Colonic mucosa (tissue), 4 donors: ENCODE data around the gene TAS2R1. TPM values are rescaled to one million over a fixed set of nuclear protein-coding genes. Genes with fewer than 3 reads are reported as not detected.

Source experiments
- DNase-seq: peaks from one replicate; pipeline ENCODE4 v3.0.0-alpha.2; 2020
- H3K27ac ChIP-seq: fragments of 200-600 bp; one replicate; pipeline ENCODE4 v1.8.0; 2021
- H3K27me3 ChIP-seq: fragments of 200-600 bp; one replicate; pipeline ENCODE4 v1.8.0; 2021
- H3K36me3 ChIP-seq: fragments of 200-600 bp; one replicate; pipeline ENCODE4 v1.8.0; 2021
- H3K4me1 ChIP-seq: fragments of 200-600 bp; one replicate; pipeline ENCODE4 v1.8.0; 2021; ENCODE audit warnings: mild to moderate bottlenecking
- H3K4me3 ChIP-seq: fragments of 200-600 bp; one replicate; pipeline ENCODE4 v1.8.0; 2021
- H3K9ac ChIP-seq, 2 donors: one replicate each; pipeline ENCODE4 v1.7.0; 2013; ENCODE audit warnings: control low read depth in 2 of 2, low read depth in 2 of 2, low read length in 2 of 2
- H3K9me3 ChIP-seq: fragments of 200-600 bp; one replicate; pipeline ENCODE4 v1.8.0; 2021
- CTCF ChIP-seq: fragments of 200-600 bp; IDR thresholded peaks from one replicate; pipeline ENCODE4 v1.8.0; 2022; ENCODE audit warnings: antibody characterized with exemption, mild to moderate bottlenecking
- intact Hi-C: fragments of 100-400 bp; cut with DNase I; formaldehyde crosslinking; loops from one replicate; pipeline ENCODE4 v1.14.1; 2022
- total RNA-seq, 2 donors: library from RNA; stranded (reverse); fragmentation: NEBNext Ultra II Directional in 1 of 2; extraction: Animal tissue kit (Norgen Biotek cat#: 25700) in 1 of 2; gene quantifications; one replicate each; pipeline ENCODE4 v1.2.1, GENCODE V29; 2021
- donor health status: healthy.
- donor health status: DM: no; HTN: no; CAD: no.
- donor health status: DM: no; HTN: no; CAD: no.

TAS2R1 gene
- total RNA-seq, 2 donors from 2014 or later: not detected

GRCh38 chr5:9589049-9589835 is 40.9 kb downstream of the TAS2R1 start:
- Histone ChIP-seq H3K9me3 (no peaks in the 10 kb centered on the region), H3K9ac (no peak overlapping the region), H3K36me3 (no peaks in the 10 kb centered on the region), H3K27ac (no peak overlapping the region), H3K4me3 (no peak overlapping the region), H3K27me3 (no peaks in the 10 kb centered on the region), H3K4me1 (no peaks in the 10 kb centered on the region)
- no peak for TF ChIP-seq CTCF
- intact Hi-C loops: no loop called here
- no peak for DNase-seq

GRCh38 chr5:9588254-9588653 is 41.9 kb downstream of the TAS2R1 start:
- no peaks in the 10 kb centered on the region for H3K27me3 ChIP-seq
- no peaks in the 10 kb centered on the region for H3K9me3 ChIP-seq
- no peak overlapping the region for H3K4me3 ChIP-seq
- H3K9ac ChIP-seq: no peak overlapping the region
- no peaks in the 10 kb centered on the region for H3K36me3 ChIP-seq
- no peaks in the 10 kb centered on the region for H3K4me1 ChIP-seq
- H3K27ac ChIP-seq: no peak overlapping the region
- intact Hi-C loops: no loop called here
- TF ChIP-seq CTCF: no peak
- DNase-seq: no peak

- H3K9me3 ChIP-seq: no peaks in the 10 kb centered on the region
- H3K27me3 ChIP-seq: no peaks in the 10 kb centered on the region
- H3K27ac ChIP-seq: no peak overlapping the region
- H3K4me1 ChIP-seq: no peaks in the 10 kb centered on the region
- TF ChIP-seq CTCF: no peak
- intact Hi-C loops: no loop called here
- no peaks in the 10 kb centered on the region for H3K36me3 ChIP-seq
- H3K4me3 ChIP-seq: no peak overlapping the region
- no peak overlapping the region for H3K9ac ChIP-seq
- no peak for DNase-seq
Observed at GRCh38 chr5:9587135-9587534, 43.0 kb downstream of the TAS2R1 start.

GRCh38 chr5:9582406-9582805 is 47.7 kb downstream of the TAS2R1 start:
- Histone ChIP-seq H3K27ac (no peak overlapping the region), H3K27me3 (no peaks in the 10 kb centered on the region), H3K9me3 (no peaks in the 10 kb centered on the region), H3K9ac (no peak overlapping the region), H3K36me3 (no peaks in the 10 kb centered on the region), H3K4me3 (no peak overlapping the region), H3K4me1 (no peaks in the 10 kb centered on the region)
- no peak for DNase-seq
- intact Hi-C loops: no loop called here
- TF ChIP-seq CTCF: no peak

Other genes with a start within 250 kb of the TAS2R1 start
- 10 to 100 TPM; 23.3 to 32.7 TPM for gene SEMA5A, start 84.3 kb downstream of the TAS2R1 start, total RNA-seq